ENCODE measurements around the gene EPS8L2.

DNA sequence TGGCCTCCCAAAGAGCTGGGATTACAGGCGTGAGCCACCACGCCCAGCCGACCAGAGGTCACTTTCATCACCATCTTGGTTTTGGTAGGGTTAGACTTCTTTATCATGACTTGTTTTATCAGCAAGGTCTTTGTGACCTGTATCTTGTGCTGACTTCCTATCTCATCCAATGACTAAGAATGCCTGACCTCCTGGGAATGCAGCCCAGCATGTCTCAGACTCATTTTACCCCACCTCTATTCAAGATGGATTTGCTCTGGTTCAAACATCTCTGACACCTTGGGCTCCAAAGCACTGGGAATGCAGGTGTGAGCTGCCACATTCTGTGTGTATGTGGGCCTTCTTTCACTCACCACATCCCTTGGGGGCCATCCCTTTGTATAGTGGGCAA lies 36.1 kb downstream of the EPS8L2 start:
- TF ChIP-seq, protein P1, sequence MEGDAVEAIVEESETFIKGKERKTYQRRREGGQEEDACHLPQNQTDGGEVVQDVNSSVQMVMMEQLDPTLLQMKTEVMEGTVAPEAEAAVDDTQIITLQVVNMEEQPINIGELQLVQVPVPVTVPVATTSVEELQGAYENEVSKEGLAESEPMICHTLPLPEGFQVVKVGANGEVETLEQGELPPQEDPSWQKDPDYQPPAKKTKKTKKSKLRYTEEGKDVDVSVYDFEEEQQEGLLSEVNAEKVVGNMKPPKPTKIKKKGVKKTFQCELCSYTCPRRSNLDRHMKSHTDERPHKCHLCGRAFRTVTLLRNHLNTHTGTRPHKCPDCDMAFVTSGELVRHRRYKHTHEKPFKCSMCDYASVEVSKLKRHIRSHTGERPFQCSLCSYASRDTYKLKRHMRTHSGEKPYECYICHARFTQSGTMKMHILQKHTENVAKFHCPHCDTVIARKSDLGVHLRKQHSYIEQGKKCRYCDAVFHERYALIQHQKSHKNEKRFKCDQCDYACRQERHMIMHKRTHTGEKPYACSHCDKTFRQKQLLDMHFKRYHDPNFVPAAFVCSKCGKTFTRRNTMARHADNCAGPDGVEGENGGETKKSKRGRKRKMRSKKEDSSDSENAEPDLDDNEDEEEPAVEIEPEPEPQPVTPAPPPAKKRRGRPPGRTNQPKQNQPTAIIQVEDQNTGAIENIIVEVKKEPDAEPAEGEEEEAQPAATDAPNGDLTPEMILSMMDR (IDR thresholded peaks at IDR 0.05; ENCODE audit: insufficient read depth, low read depth, low read length): no peak
- TF ChIP-seq EZH2 (IDR thresholded peaks at IDR 0.05; ENCODE audit: insufficient read depth, low read length): no peak

Measured in astrocyte (in vitro differentiated cells and primary cell).